ENCODE data around the gene ALDH18A1.

- TF ChIP-seq POLR2AphosphoS5 (IDR thresholded peaks at IDR 0.05; ENCODE audit: borderline replicate concordance, low read depth, low read length) (no peak), EZH2 (IDR thresholded peaks at IDR 0.05) (no peak)
Observed at GRCh38 chr10:95688648-95689047, 32.1 kb upstream of the ALDH18A1 start.

Data from SK-N-MC (cell line).